ENCODE measurements around the gene GAS2.
A peak's percentile ranks its signal among the peaks of the same experiment; 100 is the strongest.

Gene GAS2

DNA sequence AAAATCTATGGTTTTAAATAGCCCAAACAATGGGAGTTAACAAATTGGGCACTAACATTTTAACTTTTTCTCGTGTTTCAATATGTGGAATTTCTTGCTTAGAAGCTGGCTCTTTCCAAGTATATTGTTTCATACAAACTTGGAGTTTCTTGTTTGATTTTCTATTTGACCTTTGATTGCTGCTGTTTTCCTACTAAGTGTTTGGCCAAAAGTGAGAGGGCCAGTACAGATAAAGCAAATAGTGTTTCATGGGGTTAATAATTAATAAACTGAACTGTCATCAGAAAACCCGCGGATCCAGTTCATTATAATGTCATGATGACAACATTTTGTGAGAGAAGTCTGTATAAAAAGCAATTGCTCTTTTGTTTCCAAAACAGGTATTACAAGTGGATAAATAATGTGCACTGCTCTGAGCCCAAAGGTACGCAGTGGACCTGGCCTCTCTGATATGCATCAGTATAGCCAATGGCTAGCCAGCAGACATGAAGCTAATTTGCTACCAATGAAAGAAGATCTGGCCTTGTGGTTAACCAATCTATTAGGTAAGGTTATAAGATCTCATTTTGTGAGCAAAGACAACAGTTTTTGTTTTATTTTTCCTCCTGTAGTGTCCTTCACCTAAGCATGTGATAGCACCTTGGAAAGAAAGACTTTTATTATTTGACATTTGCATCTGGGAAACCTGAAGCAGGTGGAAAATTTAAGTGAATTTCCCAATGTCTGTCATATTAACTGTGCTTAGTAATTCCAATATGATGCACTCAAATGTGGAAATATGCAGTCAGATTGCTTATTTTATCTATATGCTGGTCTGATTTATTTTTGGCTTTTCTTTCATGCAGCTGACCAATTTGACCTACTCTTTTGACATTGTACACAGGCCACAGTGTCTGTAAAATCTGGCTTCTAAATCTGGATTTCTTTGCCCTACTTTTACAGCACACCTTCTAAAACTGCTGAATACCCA lies 8.3 kb downstream of the GAS2 start:
- no peak for DNase-seq

DNA sequence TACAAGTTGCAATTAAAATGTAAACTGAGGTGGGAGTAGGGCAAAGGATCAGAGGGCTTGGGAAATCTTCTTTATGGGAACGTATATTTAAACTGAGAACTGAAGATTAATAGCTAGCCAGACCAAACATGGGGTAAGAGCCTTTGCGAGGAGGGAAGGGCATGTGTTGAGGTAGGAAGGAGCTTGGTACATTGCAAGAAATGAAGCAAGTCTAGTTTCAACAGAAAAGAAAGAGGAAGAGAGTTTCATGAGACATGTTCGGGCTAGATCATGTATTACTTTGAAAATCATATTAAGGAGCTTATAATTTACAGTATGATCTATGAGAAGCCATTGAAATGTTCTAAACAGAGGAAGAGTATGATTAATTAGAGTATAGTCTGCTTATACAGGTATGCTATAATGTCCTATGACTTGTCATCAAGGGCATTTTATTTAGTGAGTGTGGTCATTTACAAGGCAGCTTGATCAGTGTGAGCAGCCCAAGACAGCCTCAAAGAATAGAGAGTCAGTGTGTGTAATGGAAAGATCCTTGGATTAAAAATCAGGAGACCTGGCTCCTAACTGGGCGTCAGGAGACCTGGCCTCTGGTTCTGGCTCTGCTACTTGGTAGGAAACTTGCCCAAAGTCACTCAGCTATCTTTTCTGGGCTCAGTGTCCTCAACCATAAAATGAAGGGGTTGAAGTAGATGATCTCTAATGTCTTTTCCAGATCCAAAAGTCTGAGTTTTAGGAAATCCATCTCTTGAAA lies 10.9 kb downstream of the GAS2 start:
- no peak for DNase-seq

DNA sequence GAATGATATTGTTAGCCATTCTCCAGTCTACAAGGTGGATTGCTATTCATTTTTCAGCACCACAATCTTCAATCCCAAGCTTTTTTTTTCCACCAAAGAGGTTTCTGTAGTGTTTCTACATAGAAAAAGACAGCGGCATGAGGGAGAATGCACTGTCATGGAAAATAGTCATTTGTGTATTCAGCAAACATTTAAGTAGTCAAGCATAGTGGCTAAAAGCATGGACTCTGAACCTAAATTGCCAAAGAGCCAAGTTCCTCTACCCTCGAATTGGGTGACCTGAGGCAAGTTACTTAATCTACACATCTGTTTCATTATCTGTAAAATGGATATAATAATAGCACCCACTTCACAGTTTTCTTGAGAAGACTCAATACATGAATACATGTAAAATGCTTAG lies 14.2 kb downstream of the GAS2 start:
- no peak for DNase-seq

DNA sequence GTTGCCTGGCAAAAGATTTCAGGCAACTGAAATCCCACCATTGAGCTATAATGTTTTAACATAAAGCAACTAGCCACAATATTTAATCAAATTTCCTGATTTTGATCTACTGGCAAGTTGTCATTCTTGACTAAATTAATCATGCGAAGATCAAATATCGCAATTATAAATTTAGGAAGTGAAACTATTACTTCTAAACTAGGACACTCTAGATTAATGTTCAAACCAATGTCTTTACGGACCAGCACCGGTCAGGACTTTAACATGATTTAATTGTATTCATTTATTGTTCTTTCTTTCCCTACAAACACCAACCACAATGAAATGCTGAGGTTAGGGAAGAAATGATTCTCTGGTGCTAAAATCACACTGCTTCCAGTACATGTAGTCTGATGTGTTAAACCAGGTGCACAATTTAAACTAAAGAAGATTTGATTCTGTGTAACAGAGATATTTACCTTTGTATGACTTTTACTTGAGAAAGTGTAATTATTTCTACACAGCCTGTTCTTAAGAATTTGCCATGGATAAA lies 14.9 kb downstream of the GAS2 start:
- DNase-seq: no peak

DNA sequence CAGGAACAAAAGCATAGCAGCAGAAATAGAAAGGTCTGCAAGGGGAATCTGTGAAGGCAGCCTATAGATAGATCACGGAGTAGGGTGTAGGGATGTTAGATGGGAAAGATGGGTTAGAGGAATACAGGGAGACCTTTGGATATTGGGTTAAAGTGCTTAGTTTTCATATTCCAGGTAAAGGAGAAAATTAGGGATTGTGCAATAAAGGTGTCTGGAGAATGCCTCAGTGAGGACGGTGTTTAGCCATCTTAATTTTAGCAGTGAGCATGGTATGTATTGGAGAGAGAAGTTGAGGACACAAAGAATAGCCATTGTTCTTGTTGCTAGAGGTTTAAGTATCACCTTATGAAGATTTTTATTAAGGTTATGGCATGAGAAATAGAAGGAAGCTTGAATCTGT lies 17.7 kb downstream of the GAS2 start:
- DNase-seq: no peak

DNA sequence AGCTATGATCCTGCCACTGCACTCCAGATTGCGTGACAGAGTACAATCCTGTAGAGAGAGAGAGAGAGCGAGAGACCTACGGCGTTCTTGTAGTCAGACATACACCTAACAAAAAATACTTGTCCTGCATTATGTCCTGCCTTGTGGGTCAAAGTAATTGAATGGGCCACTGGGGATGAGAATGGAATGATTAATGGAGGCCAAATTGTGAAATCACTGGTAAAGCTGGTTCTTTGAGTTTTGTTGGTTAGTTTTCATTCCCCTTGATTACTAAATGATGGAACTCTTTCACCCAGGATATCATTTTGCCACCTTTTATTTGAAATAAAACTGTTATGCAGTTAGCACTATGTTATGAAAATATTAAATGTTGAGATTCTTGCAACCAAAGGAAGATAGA lies 18.7 kb downstream of the GAS2 start:
- no peak for DNase-seq

DNA sequence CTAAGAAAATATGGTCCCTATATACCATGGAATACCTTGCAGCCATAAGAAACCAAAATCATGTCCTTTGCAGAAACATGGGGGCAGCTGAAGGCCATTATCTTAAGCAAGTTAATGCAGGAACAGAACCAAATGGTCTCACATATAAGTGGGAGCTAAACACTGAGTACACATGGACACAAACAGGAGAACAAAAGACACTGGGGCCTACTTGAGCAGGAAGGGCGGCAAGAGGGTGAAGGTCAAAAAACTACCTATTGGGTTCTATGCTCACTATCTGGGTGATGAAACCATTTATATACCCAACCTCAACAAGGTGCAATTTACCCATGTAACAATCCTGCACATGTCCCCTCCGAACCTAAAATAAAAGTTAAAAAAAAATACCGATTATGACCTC lies 22.5 kb downstream of the GAS2 start:
- DNase-seq: no peak

DNA sequence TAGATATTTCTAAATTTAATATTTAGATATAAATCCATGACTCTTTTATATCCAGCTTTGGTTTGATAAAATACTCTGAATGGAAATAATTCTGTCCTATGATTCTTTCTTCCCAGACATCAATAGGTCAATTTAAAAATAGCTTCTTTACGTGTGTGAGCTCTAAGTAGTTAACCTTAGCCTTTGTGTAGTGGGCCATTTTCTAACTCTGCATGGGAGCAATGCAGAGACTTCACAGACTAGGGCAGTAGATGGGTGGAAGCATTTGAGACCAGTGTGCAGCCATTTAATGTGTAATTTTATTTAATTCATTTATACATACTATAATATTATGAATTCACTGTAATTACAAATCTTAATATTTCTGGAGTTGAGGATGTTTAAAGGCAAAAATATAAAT lies 23.8 kb downstream of the GAS2 start:
- no peak for DNase-seq

DNA sequence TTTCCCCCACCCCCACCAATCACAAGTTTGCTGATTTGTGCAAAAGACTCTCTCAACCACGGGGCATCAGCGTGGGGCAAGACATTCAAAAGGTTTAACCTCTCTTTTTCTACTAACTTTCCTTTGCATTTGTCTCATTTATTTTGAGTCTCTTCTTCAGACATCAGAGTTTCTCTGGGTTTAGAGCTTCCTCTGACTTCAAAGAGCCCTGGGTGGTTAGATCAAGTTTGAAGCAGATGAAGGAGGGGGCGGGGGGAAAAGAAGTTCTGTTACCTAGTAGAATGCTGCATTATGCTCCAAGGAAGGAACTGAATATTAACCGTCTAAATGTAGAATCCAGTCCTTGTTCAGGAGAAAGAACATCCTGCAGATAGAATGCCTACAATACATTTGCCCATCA lies 24.5 kb downstream of the GAS2 start:
- no peak for DNase-seq

DNA sequence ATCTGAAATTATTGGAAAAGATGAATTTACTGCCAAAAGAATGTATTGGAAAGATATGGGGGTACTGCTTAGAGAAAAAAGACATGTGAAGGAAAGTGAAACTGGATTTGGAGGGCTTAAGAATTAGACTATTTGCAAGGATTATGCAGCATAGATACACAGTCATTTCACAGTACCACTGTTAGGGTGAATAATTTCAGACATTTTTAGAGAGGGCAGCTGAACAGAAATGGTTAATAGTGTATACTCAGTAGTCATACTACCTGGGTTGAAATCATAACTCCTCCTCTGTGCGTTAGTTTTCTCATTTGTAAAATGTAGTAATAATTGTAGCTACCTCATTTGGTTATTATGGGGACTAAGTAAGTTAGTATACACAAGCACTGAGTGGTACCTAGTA lies 33.0 kb downstream of the GAS2 start:
- no peak for DNase-seq

DNA sequence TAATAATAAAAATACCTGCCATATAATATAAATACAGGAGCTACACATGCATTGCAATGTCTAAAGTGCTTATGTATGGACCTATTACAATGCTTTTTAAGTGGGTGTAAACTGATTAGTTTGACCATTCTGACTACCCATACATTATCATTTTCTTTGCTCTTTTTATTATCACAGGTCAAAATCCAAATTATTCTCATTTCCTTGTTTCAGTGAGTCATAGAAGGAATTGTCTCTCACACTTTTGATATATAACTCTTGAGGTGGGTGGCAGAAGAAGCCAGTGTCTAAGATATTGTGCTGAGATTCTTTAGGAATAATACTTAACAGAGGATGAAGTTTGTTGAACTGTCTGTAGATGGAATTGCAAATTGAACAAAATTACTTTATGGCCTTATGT lies 35.6 kb downstream of the GAS2 start:
- no peak for DNase-seq

DNA sequence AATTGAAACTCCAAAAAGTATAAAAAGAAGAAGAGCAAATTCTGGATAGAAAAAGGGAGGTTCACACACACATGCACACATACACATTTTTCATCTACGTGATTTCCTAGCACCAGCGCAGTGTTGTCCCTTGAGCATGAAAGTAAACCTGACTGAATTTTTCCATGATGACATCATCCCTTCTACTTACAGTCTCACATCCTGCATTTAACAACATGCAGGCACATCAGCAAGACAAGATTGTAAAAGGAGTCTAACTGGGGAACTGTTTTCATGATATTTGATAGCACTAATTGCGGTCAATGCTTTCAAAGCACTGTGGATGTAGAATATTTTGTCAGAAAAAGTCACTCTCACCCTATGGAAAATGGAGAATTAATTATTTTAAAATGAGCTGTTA lies 36.6 kb downstream of the GAS2 start:
- peak in 1 of 2 experiments; percentile 8 for DNase-seq

DNA sequence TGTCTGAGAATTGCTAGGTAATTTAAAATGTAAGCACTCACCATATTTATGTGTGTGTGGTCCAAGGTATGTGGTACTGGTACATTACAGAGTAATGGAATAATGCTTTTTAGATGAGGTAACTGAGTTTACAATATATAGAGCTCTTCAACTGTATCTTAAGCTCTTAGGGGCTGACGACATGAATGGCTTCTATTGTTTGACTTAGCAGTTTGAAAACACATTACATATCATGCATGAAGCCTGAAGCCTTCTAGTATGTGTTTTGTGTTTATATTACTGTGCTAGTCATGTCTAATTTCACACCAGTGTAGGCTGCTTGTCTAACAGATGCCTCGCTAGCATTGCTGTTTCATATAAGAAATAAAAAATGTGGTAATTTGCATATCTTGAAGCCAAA lies 37.2 kb downstream of the GAS2 start:
- DNase-seq: no peak

DNA sequence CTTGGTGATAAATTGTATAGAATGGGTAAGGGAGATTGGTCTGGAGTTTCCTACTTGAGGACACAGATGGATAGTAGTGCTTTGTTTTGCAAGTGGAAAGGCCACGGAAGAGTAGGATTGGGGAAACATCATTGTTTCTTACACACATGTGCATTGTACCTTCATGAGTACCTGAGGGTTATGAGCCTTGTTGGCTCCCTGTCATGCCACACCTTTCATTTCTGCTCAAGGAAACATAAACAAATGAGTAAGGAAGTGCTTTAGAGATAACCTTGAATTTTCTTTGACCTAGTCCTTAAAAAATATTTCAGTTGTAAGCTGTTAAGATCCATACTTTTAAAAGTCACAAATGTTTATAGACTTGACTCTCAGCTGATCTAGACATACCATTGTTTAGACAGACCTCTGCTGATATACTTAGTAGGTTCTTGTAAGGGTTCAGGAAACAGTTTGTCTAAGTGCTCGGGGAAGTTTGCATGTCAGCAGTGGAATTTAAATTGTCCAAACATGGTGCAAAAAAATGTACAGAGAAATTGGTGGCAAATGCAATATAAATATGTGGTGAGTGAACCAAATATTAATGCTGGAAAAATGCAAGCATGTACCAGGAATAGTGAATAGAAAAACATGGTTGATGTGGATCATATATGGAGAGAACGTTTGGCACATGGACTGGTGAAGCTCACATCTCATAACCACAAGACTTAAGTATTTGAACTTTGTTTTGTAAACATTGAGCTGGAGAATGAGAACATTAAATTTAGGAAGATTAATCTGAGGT lies 40.9 kb downstream of the GAS2 start:
- DNase-seq: no peak

DNA sequence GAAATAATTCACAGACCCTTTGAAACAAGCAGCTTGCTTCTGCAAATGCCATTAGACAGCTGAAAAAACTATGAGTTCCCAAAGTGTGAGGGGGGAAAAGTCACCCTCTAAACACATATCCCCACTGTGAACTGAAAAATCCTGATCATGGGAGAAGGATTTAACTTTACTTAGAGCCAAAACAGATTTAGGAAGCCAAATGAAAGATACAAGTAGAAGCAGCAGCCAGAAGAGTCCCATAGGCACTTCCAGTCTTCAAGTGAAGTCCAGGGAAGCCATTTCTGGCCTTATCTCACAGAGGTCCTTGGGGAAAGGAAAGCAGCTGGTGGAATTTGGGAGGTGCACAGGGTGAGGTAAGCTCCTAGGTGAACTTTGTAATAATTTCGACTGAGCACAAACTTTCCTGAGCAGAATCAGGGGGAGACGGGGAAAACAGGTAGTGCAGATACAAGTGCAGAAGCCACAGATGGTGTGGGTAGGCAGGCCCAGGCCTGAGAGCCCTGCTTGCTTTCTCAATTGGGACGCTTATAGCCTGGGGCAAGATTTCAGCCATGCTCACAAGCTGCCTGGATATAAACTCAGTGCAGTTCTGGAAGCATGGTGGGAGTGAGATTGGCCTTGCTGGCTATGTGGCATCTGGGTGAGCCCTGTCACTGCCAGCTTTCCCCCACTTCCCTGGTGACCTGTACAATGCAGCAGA lies 44.8 kb downstream of the GAS2 start:
- no peak for DNase-seq

DNA sequence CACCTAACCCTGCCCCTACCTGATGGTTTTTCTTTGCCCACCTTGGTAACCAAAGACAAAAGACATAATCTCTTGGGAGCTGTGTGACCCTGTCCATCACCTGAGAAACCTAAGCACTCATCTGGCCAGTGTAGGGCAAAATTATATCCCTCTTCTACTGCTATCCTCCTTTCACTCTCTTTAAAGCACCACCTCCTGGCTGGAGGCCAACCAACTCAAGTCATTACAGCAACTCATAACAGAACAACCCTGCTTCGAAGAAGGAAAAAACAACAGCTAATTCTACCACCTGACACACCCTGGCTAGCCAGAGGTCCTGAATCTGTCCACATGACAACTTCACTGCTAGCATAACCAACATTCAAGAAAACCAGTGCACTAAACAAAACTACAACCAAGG lies 45.5 kb downstream of the GAS2 start:
- no peak for DNase-seq

DNA sequence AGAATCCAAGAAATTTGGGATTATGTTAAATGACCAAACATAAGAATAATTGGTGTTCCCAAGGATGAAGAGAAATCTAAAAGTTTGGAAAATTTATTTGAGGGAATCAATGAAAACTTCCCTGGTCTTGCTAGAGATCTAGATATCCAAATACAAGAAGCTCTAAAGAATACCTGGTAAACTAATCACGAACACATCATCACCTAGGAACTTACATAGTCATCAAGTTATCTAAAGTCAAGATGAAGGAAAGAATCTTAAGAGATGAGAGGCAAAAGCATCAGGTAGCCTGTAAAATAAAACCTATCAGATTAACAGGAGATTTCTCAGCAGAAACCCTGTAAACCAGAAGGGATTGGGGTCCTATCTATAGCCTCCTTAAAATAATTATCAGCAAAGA lies 46.9 kb downstream of the GAS2 start:
- no peak for DNase-seq

DNA sequence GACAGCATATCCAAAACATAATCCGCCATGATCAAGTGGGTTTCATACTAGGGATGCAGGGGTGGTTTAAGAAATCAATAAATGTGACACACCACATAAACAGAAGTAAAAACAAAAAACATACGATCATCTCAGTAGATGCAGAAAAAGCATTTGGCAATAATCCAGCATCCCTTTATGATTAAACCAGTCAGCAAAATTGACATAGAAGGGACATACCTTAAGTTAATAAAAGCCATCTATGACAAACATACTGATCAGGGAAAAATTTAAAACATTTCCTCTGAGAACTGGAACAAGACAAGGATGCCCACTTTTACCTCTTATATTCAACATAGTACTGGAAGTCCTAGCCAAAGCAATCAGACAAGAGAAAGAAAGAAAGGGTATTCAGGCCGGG lies 49.6 kb downstream of the GAS2 start:
- DNase-seq: no peak

DNA sequence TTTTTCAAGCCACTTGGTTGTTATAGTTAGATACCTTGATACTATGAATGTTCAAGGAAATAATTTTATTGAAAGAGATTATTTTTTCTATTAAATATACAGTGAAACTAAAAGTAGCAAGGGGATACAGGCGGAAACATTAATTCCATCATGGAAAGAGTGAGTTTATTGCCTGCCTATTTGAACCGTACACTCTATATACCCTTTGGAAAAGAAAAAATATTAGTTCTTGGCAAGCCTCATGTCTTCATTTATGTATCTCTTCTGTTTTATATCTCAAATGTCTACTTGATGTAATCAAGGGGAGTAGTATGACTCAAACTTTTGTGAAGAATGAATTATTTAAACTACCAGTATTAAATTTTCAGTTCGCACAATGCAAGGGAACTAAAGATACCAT lies 54.0 kb downstream of the GAS2 start:
- DNase-seq: no peak

DNA sequence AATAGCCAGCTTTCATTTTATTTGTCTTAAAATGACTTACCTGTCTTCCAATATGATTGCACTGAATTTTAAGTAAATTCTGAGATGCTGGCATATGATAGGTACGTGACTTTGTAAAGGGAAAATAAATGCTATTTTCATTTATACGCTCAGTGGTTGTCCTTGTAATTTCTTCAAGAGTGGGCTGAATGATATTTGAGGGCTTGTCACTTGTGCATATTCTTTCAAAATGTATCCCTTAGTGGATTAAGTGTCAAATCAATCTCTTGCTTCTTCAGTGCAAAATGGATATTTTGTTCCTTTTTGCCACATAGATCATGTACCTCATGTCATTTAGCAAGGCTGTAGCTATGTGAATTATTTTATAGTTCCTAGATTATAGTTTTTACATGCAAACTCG lies 56.9 kb downstream of the GAS2 start:
- DNase-seq: no peak

DNA sequence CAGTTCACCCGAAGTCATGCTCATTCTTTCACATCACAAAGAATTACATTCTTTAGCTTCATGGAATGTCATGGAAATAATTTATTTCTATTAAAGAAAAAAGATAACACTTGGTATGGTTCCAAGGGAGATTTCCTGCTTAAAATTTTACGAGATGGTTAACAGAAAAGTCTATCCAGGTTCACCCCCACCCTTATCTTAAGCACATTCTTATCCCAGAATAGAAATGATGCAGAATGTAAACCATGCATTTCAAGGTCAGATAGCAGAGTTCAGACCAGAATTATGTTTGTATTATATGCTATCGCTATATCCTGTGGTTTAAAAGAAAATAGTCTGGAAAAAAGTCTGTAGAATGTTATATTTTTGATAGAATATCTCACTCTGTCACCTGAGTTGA lies 58.7 kb downstream of the GAS2 start:
- DNase-seq: no peak

DNA sequence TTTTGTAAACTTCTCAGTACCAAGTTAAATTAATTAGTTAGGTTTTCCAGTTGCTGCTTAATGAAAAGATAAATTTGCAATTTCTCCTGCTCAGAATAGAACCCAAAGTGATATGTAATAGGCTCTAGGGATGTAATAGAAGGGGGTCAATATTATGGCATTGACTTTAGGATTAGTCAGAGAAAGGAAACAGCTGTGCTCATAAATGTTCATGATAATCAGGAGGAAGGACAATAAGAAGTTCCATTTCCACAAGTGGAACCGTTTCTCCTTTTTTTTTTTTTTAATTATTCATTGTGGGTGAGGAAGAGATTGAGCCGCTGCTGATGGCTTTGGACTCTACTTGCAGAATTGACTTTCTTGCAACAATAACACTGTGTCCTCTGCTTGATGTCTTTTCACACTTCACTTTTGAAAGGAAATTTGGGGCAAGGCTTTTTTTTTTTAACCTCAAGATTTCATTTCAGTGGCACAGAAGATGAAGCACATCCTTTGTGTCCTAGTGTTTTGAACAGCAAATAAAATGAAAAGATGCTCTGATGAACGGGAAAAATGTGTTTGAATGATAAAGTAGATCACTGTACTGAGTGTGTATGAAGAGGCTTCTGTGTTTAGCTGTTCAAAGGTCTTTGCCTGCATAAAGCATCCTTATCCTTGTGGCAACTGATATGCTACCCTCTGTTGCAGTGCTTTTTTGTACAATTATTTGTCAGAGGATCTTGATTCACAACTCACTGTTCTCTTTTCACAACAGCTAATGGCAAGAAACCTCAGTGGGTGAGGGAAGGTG lies 62.4 kb downstream of the GAS2 start:
- peak; percentile 77 to 81 for DNase-seq

Measured in NCI-H1930 (cell line).